Measurements from ENCODE around the gene SLC25A27.
"Not testable (repeated sequence)": the region's sequence is repeated elsewhere in the genome, so short reads cannot be mapped to it uniquely, and the experiment has no call there.

The SLC25A27 gene, protein sequence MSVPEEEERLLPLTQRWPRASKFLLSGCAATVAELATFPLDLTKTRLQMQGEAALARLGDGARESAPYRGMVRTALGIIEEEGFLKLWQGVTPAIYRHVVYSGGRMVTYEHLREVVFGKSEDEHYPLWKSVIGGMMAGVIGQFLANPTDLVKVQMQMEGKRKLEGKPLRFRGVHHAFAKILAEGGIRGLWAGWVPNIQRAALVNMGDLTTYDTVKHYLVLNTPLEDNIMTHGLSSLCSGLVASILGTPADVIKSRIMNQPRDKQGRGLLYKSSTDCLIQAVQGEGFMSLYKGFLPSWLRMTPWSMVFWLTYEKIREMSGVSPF

DNA sequence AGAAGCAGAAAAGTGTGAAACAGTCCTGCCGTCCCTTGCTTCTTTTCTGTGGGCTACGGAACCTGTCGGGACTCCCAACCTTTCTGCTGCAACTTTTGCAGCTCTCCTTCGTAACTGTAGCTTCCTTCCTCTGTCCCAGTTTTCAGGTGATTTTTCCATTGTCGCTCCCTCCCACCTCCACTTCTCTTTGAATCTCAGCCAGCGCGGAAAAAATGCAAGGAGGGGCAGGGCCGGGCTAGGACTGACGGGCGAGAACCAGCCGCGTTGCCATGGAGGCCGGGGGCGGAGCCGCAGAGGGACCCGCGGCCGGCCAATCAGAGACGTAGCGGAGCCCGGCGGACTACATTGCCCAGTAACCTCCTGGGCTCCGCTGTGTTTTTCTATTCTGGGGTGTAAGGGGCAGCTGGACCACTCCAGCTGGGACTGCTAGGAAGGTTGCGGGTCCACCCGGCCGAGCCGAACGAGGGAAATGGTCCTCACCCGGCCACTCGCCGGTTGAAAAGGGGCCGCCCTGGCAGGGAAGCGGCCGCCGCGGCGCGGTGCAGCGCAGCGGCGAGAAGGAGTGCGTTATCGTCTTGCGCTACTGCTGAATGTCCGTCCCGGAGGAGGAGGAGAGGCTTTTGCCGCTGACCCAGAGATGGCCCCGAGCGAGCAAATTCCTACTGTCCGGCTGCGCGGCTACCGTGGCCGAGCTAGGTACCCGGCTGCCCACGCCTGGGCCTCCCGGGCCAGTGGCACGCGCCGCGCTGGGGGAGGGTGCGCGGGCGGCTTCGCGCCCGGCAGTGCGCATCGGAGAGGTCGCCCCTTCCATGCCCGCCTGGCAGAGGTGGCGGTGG lies at the start of gene SLC25A27, which contains the start of gene CYP39A1:
Gene SLC25A27 (plus strand): TSS at position 373 of the 836 bp plus-strand sequence. CDS start 218 bp downstream, at position 591.
Gene CYP39A1 (minus strand): TSS at position 216 of the 836 bp plus-strand sequence. CDS start 236 bp downstream, outside the sequence.
- DNase-seq (ENCODE audit: low read depth in 2 of 2): peak; percentile 77 to 78

DNA sequence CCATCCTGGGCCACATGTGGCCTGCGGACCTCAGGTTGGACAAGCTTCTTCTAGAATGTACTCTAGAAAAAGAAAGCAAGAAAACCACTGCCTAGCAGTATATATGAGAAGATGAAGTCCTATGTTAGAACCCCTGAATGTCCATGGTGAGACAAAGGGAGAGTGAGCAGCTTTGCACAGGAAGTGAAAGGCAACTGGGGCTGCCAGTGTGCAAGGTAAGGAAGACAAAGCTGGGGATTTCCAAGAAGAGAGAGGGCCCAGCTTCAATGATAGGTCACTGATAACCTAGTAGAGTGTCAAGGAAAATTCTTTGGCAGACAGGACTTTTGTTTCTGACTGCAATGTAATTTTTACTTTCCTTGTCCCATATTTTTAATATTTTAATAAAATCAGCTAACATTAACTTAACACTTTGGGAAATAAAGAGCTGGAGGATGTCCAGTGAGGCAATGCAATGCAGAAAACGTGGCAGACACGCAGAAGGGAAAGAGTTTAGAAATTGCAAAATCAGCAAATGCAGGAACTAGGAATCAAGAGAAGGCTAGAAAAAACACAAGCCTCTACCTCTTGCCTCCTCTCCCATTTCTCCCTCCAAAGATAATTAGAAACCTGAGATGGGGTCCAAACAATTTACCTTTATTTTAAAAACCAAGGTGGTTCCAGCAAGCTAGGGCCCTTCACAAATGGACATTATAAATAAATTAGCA lies 47.5 kb upstream of the SLC25A27 start:
- no peak for DNase-seq (ENCODE audit: low read depth in 2 of 2)

DNA sequence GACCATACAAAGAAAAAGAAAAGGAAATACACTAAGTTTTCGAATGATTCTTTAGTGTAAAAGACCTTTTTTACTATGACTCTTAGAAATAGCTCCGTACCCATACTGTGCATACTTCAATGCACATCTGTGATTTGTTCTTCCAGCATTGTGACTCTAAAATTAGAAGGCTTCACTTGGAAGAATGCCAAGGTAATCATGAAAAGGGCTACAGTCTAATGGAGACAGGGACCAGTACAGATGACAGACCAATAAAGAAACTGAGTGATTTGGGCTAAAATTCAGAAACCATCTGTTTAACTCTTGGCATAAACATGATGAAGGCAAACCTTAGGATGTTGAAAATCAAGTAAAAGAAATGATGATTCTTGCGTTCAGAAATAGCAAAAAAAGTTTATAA lies 46.4 kb upstream of the SLC25A27 start:
- no peak for DNase-seq (ENCODE audit: low read depth in 2 of 2)

DNA sequence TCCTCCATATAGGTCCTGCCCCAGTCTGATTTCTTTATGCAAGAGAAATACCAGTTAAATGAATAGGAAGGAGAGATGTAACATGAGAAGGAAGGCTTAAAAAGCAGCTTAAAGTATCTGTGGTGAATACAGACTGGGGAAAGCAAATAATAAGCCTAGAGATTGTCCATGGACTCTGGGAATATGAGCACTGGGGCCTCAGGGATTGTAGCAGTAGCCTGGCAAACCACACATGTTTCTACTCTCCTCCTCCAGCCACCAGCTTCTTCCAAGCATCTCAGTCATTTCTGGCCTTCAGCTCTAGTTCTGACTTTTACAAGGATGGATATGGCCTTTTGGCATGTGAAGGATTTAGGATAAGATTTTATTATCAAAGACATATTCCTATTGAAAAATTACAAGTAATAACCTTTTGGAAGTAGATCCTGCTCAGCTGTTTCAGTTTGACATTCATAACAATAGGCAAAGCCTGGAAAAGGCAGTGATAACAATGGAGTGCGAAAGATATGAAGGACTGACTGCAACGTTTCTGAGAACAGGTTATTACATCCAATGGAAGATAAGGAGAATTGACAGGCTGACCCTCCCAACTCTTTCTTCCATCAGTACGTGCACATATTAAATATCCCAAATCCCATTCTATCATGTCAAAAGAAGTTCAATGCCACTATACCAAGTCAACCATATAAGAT lies 41.8 kb upstream of the SLC25A27 start:
- no peak for DNase-seq (ENCODE audit: low read depth in 2 of 2)

DNA sequence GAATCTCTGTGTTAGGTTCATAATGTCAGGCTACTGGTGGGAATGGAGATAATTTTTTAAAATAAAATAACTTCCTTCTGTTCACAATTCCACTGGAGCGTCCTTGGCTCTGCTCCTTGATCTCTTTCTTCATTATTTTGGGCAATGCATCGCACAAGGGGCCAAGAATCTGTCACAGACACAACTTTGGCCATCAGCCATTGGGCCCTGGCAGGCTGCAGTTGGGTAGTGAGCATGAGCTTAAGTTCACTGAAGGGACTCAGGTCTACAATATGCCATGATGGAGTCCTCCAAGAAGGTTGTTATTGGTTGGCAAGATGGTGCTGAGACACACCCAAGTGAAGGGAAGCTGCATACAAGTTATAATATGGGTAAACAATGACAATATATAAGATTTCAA lies 40.1 kb upstream of the SLC25A27 start:
- DNase-seq (ENCODE audit: low read depth in 2 of 2): no peak

DNA sequence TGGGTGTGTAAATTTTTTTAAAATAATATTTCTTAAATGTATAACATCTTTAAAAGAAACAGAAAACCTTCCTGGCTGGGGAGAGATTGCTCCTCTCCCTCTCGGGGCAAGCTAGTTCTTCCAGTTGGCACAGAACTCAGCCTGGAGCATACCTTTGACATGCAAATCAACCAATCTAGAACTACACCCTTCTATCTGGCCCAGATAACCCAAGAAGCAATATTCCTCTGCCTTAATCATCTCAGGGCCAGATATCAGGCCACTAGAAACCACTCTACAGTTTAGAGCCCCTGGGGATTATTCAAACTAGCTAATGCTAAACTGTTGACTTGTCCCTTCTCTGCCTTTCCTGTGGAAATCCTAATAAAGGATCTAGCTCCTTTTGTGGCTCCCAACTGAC lies 34.0 kb upstream of the SLC25A27 start:
- DNase-seq (ENCODE audit: low read depth in 2 of 2): no peak

DNA sequence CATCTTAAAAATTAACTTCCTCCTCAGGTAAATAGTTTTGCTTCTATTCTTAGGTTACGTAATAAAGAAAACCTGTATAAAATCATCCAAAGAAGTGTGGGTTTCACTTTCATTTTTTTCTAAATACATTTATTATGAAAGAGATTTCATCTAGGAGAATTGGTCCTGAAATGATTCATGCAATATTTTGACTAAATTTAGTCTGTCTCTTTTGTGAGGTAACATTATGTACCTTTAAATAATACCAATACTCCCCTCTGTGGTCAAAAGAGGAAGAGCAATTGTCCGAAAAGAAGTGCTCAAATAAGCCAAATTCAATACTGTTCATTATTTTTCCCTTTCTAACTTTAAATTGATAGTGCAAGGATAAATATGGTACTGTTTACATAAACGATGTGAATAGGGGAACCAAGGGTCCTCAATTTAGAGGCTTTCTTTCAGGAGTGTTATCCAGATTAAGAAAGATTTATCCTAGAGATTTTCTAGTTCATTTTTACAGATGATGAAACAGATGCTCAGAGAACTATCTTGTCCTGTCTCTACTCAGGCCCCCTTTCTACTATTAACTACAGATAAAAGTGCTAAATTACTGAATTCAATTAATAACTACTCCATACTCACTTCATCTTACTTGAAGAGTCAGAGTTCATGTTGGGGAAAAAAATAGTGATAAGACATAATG lies 26.4 kb upstream of the SLC25A27 start:
- DNase-seq (ENCODE audit: low read depth in 2 of 2): no peak

DNA sequence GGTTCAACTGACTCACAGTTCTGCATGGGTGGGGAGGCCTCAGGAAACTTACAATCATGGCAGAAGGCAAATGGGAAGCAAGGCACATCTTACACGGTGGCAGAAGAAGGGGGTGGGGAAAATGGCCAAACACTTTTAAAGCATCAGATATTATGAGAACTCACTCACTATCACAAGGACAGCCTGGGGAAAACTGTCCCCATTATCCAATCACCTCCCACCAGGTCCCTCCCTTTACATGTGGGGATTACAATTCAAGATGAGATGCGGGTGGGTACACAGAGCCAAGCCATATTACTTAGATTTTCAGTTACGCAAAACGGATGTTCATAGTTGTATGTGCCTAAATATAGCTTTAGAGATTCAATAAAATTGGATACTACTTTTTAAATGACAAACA lies 25.8 kb upstream of the SLC25A27 start:
- no peak for DNase-seq (ENCODE audit: low read depth in 2 of 2)

DNA sequence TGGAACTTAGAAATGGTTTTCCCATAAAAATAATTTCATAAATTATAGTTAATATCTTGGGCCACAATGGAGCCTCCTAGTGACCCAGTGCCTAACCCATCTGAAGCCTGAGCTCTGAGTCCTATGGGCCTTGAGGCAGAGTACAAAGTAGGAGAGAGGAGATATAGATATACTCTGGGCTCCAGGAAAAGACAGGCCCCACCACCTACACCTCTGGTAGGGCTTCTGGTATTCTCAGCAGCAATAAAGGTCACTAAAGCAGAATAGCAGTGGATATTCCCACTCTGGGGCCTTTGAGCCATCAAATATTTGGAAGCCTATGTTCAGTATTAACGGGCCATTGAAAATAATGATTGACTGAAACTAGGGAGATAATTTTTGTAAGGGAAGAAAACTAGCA lies 24.3 kb upstream of the SLC25A27 start:
- DNase-seq (ENCODE audit: low read depth in 2 of 2): no peak

DNA sequence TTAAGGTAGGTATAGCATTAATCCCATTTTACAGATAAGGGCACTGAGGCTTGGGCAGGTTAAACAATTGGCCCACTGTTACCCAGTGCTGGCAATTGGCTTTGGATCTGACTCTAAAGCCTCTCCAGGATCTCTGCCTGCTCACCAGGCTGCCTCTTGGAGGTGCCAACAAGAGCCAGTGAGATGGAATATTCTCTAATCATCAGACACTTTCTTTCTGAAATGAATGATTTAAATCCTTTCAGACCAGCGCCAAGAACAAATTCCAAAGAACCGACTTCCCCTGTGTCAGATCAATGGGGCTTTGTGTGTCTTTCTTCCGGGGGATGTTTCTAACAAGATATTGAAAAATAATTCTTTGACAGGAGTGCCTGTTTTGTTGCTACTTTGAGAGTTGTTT lies 23.8 kb upstream of the SLC25A27 start:
- no peak for DNase-seq (ENCODE audit: low read depth in 2 of 2)

DNA sequence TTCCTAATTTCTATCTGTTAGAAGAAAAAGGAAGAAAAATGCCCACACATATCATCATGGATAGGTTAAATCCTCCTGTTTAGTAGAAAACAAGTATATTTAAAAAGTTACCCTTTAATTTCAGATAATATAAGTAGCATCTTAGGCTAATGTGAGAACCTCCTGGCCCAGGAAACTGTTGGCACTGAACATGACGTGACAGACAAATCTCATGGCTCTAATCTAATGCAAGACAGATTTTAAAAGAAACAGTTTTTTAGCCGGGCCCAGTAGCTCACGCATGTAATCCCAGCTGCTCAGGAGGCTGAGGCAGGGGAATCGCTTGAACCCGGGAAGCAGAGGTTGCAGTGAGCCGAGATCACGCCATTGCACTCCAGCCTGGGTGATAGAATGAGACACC lies 23.1 kb upstream of the SLC25A27 start:
- DNase-seq (ENCODE audit: low read depth in 2 of 2): no peak

DNA sequence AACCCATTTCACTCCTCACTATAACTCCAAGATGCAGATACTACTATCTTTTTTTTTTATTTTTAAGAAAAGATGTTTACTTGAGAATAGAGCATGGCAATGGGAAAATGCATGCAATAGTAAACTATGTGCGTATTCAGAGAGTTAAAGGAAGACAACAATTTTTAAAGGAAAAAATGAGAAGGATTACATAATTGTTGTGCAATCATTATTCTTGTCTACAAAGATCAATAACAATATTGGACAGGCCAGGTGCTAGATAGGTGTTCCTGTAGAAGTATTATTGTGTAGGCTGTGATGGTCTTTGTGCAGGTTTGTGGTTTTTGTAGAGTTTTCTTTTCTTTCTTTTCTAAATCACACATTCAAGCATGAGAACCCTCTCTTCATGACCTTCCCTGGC lies 20.7 kb upstream of the SLC25A27 start:
- DNase-seq (ENCODE audit: low read depth in 2 of 2): no peak

DNA sequence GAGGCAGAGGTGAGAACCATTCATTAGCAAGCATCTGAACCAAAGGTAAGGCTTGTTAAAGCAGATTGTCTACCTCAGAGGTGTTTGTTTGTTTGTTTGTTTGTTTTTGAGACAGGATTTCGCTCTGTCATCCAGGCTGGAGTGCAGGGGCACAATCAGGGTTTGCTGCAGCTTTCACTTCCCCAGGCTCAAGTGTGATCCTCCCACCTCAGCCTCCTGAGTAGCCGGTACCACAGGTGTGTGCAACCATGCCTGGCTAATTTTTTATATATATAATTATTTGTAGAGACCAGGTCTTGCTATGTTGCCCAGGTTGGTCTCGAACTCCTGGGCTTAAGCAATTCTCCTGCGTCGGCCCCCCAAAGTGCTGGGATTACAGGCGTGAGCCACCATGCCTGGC lies 17.3 kb upstream of the SLC25A27 start:
- DNase-seq (ENCODE audit: low read depth in 2 of 2): no peak

DNA sequence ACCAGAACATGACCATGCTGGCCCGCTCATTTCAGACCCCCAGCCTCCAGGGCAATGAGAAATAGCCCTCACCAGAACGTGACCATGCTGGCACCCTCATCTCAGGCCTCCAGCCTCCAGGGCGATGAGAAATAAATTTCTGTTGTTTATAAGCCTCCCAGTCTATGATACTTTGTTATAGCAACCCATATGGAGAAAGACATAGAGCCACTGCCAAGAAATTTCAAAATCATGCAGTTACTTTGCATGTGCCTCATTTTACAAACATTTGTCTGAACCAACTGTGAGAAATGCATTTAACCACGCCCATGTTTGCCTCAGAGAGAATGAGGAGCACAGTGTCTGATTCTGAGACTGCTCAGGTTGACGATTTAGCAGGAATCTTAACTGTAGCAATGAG lies 15.6 kb upstream of the SLC25A27 start:
- no peak for DNase-seq (ENCODE audit: low read depth in 2 of 2)

DNA sequence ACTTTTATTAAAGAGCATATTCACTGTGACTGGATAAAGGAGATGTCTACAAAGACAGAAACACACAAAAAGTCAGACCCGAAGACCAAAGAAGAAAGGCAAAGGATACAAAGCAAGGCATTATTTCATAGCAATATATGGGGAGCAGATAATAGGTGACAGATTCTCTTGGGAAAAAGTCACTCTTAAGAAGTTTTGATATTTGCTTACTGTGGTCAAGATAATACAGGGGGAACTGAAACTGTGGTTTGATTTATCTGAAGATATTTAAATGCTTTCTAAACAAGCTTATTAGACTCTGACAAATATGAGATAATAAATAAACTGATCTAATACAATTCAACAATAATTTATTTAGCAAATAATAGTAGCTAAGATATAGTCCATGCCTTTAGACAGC lies 14.8 kb upstream of the SLC25A27 start:
- DNase-seq (ENCODE audit: low read depth in 2 of 2): no peak

DNA sequence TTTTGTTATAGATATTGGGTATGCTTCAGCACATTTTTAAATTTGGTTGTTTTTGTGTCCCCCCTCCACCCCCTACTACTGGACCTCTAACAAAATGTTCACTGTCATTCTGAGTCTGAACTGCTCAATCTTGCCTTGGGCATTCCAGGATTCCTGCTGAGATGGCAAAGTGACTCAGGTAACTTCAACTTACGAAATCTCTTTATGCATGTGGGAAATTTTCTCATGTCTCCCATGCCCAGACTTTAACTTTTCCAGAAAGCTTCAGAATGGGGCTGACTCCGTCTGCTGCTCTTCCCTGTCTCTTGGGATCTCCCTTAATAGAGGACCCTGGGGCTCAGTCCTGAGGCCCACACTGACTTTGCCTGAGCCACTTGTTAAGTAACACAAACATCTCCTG lies 14.1 kb upstream of the SLC25A27 start:
- DNase-seq (ENCODE audit: low read depth in 2 of 2): no peak

DNA sequence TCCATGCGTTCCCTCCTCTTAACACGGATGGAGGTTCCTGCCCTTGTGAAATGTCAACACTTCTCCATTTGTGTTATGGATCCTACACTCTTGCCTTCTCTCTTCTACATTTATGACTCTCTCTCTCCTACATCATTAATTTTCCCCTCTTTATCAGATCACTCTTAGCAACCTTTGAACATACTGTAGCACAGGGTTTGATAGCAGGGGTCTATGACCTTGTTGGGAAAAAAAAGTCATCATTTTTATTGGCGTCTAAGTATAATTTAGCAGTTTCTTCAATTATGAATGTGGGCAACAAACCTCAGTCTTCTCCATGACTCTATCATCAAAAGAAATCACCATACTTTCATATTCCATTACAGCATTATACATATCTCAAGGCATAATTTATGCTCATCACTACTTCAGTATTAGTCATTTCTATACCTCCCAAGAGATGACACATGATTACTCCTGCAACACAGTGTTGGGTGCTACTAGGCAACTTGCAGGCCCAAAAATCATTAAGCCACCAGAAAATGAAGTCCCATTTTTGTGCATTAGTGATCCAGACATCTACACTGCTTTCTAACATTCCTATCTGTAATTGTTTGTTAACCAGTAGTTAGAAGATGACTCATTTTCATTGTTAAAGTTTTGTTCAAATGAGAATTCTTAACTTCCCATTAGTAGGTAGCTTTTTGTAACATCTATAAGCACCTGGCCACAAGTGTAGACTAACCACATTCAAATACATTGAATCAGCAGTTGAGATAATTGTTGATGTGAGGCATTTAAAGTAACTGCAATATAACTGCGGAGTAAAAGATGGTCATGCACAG lies 9.6 kb upstream of the SLC25A27 start:
- no peak for DNase-seq (ENCODE audit: low read depth in 2 of 2)

DNA sequence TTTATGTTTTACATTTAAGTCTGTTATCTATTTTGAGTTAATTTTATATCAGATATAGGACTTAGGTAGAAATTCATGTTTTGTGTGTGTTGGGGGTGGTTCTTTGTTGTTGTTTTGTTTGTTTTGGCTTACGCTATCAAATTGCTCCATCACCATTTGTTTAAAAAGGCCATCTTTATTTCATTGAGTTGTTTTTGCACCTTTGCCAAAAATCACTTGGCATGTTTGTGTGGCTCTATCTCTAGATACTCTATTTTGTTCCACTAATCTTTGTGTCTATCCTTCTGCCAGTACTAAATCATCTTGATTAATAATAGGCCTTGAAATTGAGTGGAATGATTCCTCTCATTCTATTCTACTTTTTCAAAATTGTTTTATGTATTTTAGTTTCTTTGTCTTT lies 7.5 kb upstream of the SLC25A27 start:
- no peak for DNase-seq (ENCODE audit: low read depth in 2 of 2)

DNA sequence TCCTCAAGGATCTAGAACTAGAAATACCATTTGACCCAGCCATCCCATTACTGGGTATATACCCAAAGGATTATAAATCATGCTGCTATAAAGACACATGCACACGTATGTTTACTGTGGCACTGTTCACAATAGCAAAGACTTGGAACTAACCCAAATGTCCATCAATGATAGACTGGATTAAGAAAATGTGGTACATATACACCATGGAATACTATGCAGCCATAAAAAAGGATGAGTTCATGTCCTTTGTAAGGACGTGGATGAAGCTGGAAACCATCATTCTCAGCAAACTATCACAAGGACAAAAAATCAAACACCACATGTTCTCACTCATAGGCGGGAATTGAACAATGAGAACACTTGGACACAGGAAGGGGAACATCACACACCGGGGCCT lies 4.7 kb upstream of the SLC25A27 start:
- not testable (repeated sequence) for DNase-seq (ENCODE audit: low read depth in 2 of 2)

DNA sequence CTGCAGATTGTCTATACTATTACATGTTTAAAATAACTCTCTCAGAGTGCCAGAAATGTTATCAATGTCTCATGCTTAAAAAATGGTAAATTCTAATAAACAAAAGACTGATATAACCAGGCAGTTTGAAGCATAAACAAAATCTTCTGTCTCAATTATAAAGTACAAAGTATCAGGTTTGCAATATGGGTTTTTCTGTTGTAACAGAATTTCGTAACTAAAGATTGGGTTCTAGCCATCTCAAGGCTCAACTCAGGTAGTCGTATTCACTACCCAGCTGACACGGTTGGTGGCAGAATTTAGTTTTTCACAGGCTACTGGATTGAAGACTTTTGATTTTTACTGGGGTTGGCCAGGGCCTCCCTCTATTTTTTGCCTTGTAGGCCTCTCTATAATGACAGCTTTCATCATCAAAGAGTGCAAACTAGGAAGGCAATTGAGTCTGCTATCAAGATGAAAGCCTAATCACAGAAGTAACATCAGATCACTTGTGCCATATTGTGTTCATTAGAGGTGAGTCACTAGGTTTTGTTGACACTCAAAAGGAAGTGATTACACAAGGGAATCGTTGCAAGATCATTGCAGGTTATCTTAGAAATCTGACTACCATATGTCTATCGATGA lies 3.8 kb upstream of the SLC25A27 start:
- no peak for DNase-seq (ENCODE audit: low read depth in 2 of 2)

All from stimulated activated CD8-positive, alpha-beta memory T cell treated with anti-CD3 and anti-CD28 coated beads, Interleukin-15, amount 100 ng/mL, for 48 hours (primary cell).